Left forelimb (tissue), 1 donor: ENCODE data around the gene HMOX2.
A peak's percentile ranks its signal among the peaks of the same experiment; 100 is the strongest.

ENCODE experiments used
- DNase-seq: peaks from one replicate; pipeline ENCODE4 v3.0.0-alpha.2; 2018; ENCODE audit warnings: low spot score

Gene HMOX2

GRCh38 chr16:4525069-4525468 lies 48.9 kb downstream of the HMOX2 start:
- DNase-seq: no peak

- DNase-seq: no peak
These were observed 49.6 kb downstream of the HMOX2 start for GRCh38 chr16:4525634-4526277.

GRCh38 chr16:4529085-4530060 lies 53.2 kb downstream of the HMOX2 start:
- DNase-seq: no peak

GRCh38 chr16:4531811-4532210 lies 55.6 kb downstream of the HMOX2 start:
- DNase-seq: no peak

- DNase-seq: no peak
These were observed 56.0 kb downstream of the HMOX2 start for GRCh38 chr16:4532238-4532637.

- no peak for DNase-seq
These were observed 57.3 kb downstream of the HMOX2 start for GRCh38 chr16:4533490-4533889.

GRCh38 chr16:4534151-4534790 lies 58.1 kb downstream of the HMOX2 start:
- DNase-seq: no peak

GRCh38 chr16:4535627-4536108 lies 59.5 kb downstream of the HMOX2 start:
- no peak for DNase-seq

GRCh38 chr16:4536391-4537106 lies 60.4 kb downstream of the HMOX2 start:
- DNase-seq: no peak

GRCh38 chr16:4537376-4538343 lies 61.5 kb downstream of the HMOX2 start:
- DNase-seq: no peak

- peak; percentile 99 for DNase-seq
These were observed 62.4 kb downstream of the HMOX2 start, which contains the start of gene CDIP1 for GRCh38 chr16:4538350-4539235. CDIP1 (minus strand) TSS chr16:4538773; CDS start chr16:4514130, 24,643 bp downstream.

- no peak for DNase-seq
These were observed 63.6 kb downstream of the HMOX2 start for GRCh38 chr16:4539716-4540284.

GRCh38 chr16:4544473-4544872 lies 68.3 kb downstream of the HMOX2 start:
- no peak for DNase-seq

- no peak for DNase-seq
These were observed 71.9 kb downstream of the HMOX2 start for GRCh38 chr16:4548124-4548523.

GRCh38 chr16:4550591-4550990 lies 74.4 kb downstream of the HMOX2 start:
- no peak for DNase-seq

- no peak for DNase-seq
These were observed 76.3 kb downstream of the HMOX2 start for GRCh38 chr16:4552541-4552940.

- DNase-seq: no peak
These were observed 79.9 kb downstream of the HMOX2 start, which contains the start of gene C16orf96 for GRCh38 chr16:4556112-4556511. C16orf96 (plus strand) TSS chr16:4556340; CDS start chr16:4556490, 150 bp downstream.

- DNase-seq: no peak
These were observed 80.4 kb downstream of the HMOX2 start for GRCh38 chr16:4556580-4556979.

GRCh38 chr16:4557973-4558372 lies 81.8 kb downstream of the HMOX2 start:
- no peak for DNase-seq
